HL-60 (cell line): Measurements from ENCODE around the gene KRT15.

Source experiments
- DNase-seq, 2 experiments: peaks; one replicate each; pipeline ENCODE4 v3.0.0-alpha.2; 2010 to 2020; ENCODE audit warnings: low read depth in 1 of 2, low spot score in 1 of 2
- H3K27ac ChIP-seq: fragments of 250-450 bp; sonication (Bioruptor Pico); replicated peaks from 2 replicates; pipeline ENCODE4 v1.5.1; 2020; ENCODE audit warnings: mild to moderate bottlenecking, moderate library complexity
- H3K27me3 ChIP-seq: fragments of 250-450 bp; sonication (Bioruptor Pico); 2 replicates; pipeline ENCODE4 v1.5.1; 2021; ENCODE audit warnings: mild to moderate bottlenecking, moderate library complexity; ENCODE audit not compliant: insufficient read depth, poor library complexity, severe bottlenecking
- H3K4me3 ChIP-seq: replicated peaks from 2 replicates; pipeline ENCODE4 v1.5.1; 2011; ENCODE audit warnings: mild to moderate bottlenecking, control low read depth, low read length; ENCODE audit not compliant: insufficient read depth
- CTCF ChIP-seq: IDR thresholded peaks from one replicate; pipeline ENCODE4 v1.5.1; 2011; ENCODE audit warnings: low read length, control low read depth, inconsistent platforms; ENCODE audit not compliant: insufficient read depth
- GABPA ChIP-seq: IDR thresholded peaks from 2 replicates; pipeline ENCODE4 v1.6.1; 2012; ENCODE audit warnings: low read depth
- POLR2AphosphoS5 ChIP-seq: IDR thresholded peaks from 2 replicates; pipeline ENCODE4 v1.6.1; 2012; ENCODE audit warnings: low read depth
- REST ChIP-seq: IDR thresholded peaks from 2 replicates; pipeline ENCODE4 v1.6.1; 2012; ENCODE audit warnings: low read depth; ENCODE audit not compliant: insufficient replicate concordance
- SPI1 ChIP-seq: IDR thresholded peaks from 2 replicates; pipeline ENCODE4 v1.6.1; 2012; ENCODE audit warnings: low read depth, mild to moderate bottlenecking, borderline replicate concordance

Gene KRT15

GRCh38 chr17:41548844-41549595, 30.3 kb upstream of the KRT15 start:
- Histone ChIP-seq H3K27me3 (no peaks in the 10 kb centered on the region), H3K4me3 (no peak overlapping the region), H3K27ac (no peak overlapping the region)
- peak; percentile 54 to 75 for DNase-seq
- TF ChIP-seq POLR2AphosphoS5, result no peak
- TF ChIP-seq REST, result no peak
- peak; percentile 96 for TF ChIP-seq CTCF
- no peak for TF ChIP-seq SPI1

GRCh38 chr17:41547921-41548843, 29.5 kb upstream of the KRT15 start:
- H3K27ac ChIP-seq, result no peak overlapping the region
- peak; percentile 32 to 85 for DNase-seq
- H3K4me3 ChIP-seq, result no peak overlapping the region
- no peaks in the 10 kb centered on the region for H3K27me3 ChIP-seq
- TF ChIP-seq SPI1 (no peak), POLR2AphosphoS5 (no peak), GABPA (no peak), REST (no peak), CTCF (no peak)

GRCh38 chr17:41547378-41547841, 28.7 kb upstream of the KRT15 start:
- TF ChIP-seq POLR2AphosphoS5 (no peak), GABPA (no peak), CTCF (no peak), REST (no peak), SPI1 (no peak)
- Histone ChIP-seq H3K4me3 (no peak overlapping the region), H3K27ac (no peak overlapping the region), H3K27me3 (no peaks in the 10 kb centered on the region)
- DNase-seq, result no peak
